Gastroesophageal sphincter (tissue), 4 donors: ENCODE data around the gene SLC25A12. TPM values are rescaled to one million over a fixed set of nuclear protein-coding genes. Genes with fewer than 3 reads are reported as not detected.
"Not testable (repeated sequence)": the region's sequence is repeated elsewhere in the genome, so short reads cannot be mapped to it uniquely, and the experiment has no call there.

Source experiments
- ATAC-seq: fragments of 150-250 bp; one replicate; pipeline ENCODE4 v1.9.1; 2016; ENCODE audit warnings: mild to moderate bottlenecking, moderate library complexity
- H3K27ac ChIP-seq, 4 donors: fragments of 200-600 bp; sonication (generic) in 3 of 4; 1 replicate in 3 of 4; 2 replicates in 1 of 4; pipeline ENCODE4 v1.5.1; 2016 to 2019
- H3K27me3 ChIP-seq: fragments of 200-600 bp; sonication (generic); one replicate; pipeline ENCODE4 v1.5.1; 2019
- H3K36me3 ChIP-seq, 2 donors: fragments of 200-600 bp; sonication (generic); one replicate each; pipeline ENCODE4 v1.5.1; 2019; ENCODE audit warnings: control low read depth in 1 of 2
- H3K4me1 ChIP-seq, 3 donors: fragments of 200-600 bp; sonication (generic); 1 replicate in 2 of 3; 2 replicates in 1 of 3; pipeline ENCODE4 v1.5.1; 2016 to 2019; ENCODE audit warnings: control low read depth in 2 of 3
- H3K4me3 ChIP-seq, 2 donors: fragments of 200-600 bp; sonication (generic); one replicate each; pipeline ENCODE4 v1.5.1; 2019; ENCODE audit warnings: mild to moderate bottlenecking in 1 of 2, moderate library complexity in 1 of 2
- H3K9me3 ChIP-seq, 3 donors: fragments of 200-600 bp; sonication (generic); one replicate each; pipeline ENCODE4 v1.5.1; 2017 to 2019; ENCODE audit warnings: control low read depth in 2 of 3
- EP300 ChIP-seq: sonication (generic); formaldehyde crosslinking; IDR thresholded peaks from one replicate; pipeline ENCODE4 v1.6.1; 2017; ENCODE audit warnings: antibody characterized with exemption, mild to moderate bottlenecking
- POLR2A ChIP-seq, 2 donors: fragments of 450-650 bp; IDR thresholded peaks; one replicate each; pipeline ENCODE4 v1.6.1; 2017; ENCODE audit warnings: antibody characterized with exemption in 2 of 2, mild to moderate bottlenecking in 2 of 2, moderate library complexity in 1 of 2
- POLR2AphosphoS5 ChIP-seq: sonication (generic); formaldehyde crosslinking; IDR thresholded peaks from one replicate; pipeline ENCODE4 v1.6.1; 2017; ENCODE audit warnings: antibody characterized with exemption
- WGBS, 2 donors: methylation state at CpG; one replicate each; pipeline ENCODE4 v1.1.5; 2018; ENCODE audit warnings: low coverage in 1 of 2; 5-methylcytosine and 5-hydroxymethylcytosine counted together
- total RNA-seq, 4 donors: library from RNA; depleted of rRNA; stranded (reverse); fragments of >200 nt; gene quantifications; one replicate each; pipeline ENCODE4 v1.1.0, GENCODE V29; 2016
- TF ChIP-seq, protein P1 (sequence below), 4 experiments: fragments of 200-600 bp in 2 of 4; fragments of 450-650 bp in 2 of 4; sonication (generic) in 1 of 4; IDR thresholded peaks; one replicate each; pipeline ENCODE4 v1.5.1; 2017 to 2019; ENCODE audit warnings: antibody characterized with exemption in 4 of 4, mild to moderate bottlenecking in 2 of 4, moderate library complexity in 2 of 4

SLC25A12 gene
- total RNA-seq, 4 donors from 2014 or later, result 54.9 to 82.7 (median 70.5) TPM

DNA sequence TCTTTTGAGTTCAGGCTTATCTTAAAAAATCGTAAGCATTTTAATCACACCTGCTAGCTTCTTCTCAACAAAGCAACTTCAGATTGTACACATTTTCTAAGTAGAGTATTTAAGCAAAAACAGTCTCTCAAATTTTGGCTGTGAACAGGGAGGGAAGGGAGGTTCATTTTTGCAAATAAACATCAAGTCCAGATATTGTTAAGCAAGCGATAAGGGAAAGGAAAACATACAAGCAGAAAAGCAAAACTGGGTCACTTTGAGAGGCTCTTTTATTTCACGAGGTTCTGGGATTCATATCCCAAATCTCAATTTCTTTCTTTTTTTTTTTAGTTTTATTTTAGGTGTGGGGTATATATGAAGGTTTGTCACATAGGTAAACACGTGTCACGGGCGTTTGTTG lies 79.9 kb downstream of the SLC25A12 start:
- H3K4me1 ChIP-seq, result peaks cover 0 to 14% (median 0%) of the 10 kb centered on the region in 3 donors
- peaks cover 0 to 47% of the 10 kb centered on the region in 2 donors for H3K36me3 ChIP-seq
- H3K27ac ChIP-seq, result no peak overlapping the region
- no peak for TF ChIP-seq POLR2A (IDR thresholded peaks at IDR 0.05)
- TF ChIP-seq EP300, result no peak
- TF ChIP-seq POLR2AphosphoS5, result no peak
- 72 to 73% methylated on average over 6 of the region's 6 CpGs for WGBS, 2 donors
- no peak for ATAC-seq
- no peaks in the 10 kb centered on the region for H3K27me3 ChIP-seq
- H3K9me3 ChIP-seq, result no peaks in the 10 kb centered on the region
- H3K4me3 ChIP-seq, result no peak overlapping the region

DNA sequence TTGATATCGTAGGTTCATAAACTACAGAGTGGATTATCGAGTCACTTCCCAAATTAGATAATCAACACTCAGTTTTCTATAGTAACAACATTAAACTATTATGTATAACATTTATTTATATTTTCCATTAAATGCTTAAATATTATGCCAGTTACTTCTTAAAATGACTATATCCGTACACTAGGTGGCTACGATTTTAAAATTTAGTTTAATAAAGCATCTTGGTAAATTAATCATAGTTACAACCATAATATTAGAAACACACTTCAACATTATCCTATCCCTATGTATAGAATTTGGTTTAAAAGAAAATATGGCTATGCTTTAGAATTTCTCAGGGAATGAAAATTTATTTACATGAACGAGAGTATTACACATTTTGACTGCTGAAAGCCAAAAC lies 80.3 kb downstream of the SLC25A12 start:
- peaks cover 0 to 52% of the 10 kb centered on the region in 2 donors for H3K36me3 ChIP-seq
- H3K9me3 ChIP-seq, result no peaks in the 10 kb centered on the region
- TF ChIP-seq EP300 (no peak), POLR2AphosphoS5 (no peak), POLR2A (IDR thresholded peaks at IDR 0.05) (no peak)
- TF ChIP-seq, protein P1, sequence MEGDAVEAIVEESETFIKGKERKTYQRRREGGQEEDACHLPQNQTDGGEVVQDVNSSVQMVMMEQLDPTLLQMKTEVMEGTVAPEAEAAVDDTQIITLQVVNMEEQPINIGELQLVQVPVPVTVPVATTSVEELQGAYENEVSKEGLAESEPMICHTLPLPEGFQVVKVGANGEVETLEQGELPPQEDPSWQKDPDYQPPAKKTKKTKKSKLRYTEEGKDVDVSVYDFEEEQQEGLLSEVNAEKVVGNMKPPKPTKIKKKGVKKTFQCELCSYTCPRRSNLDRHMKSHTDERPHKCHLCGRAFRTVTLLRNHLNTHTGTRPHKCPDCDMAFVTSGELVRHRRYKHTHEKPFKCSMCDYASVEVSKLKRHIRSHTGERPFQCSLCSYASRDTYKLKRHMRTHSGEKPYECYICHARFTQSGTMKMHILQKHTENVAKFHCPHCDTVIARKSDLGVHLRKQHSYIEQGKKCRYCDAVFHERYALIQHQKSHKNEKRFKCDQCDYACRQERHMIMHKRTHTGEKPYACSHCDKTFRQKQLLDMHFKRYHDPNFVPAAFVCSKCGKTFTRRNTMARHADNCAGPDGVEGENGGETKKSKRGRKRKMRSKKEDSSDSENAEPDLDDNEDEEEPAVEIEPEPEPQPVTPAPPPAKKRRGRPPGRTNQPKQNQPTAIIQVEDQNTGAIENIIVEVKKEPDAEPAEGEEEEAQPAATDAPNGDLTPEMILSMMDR (IDR thresholded peaks at IDR 0.05), result no peak
- WGBS, 2 donors, result 75 to 80% methylated on average over 5 of the region's 5 CpGs
- H3K4me1 ChIP-seq, result peaks cover 0 to 14% (median 0%) of the 10 kb centered on the region in 3 donors
- H3K27me3 ChIP-seq, result no peaks in the 10 kb centered on the region
- no peak for ATAC-seq
- no peak overlapping the region for H3K4me3 ChIP-seq
- no peak overlapping the region for H3K27ac ChIP-seq

DNA sequence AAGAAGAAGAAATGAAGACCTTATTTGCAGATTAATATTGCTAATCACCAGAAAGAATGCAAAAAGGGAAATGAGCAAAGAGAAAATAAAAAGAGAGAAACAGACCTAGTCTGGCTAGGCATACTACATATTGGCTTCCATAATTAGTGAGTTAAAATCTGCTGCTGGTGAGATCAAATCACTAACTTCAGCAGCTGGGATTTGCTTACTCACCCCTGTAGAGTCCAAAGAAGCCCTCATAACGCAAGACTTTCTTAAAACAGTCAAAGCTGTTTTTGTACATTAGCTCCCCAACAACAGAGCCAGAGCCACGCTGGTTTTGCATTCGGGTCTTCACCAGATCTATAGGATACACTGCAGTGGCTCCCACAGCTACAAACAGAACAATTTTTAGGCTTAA lies 80.9 kb downstream of the SLC25A12 start:
- no peak for TF ChIP-seq POLR2A (IDR thresholded peaks at IDR 0.05)
- TF ChIP-seq, protein P1 (IDR thresholded peaks at IDR 0.05), result no peak
- H3K9me3 ChIP-seq, result no peaks in the 10 kb centered on the region
- ATAC-seq, result no peak

DNA sequence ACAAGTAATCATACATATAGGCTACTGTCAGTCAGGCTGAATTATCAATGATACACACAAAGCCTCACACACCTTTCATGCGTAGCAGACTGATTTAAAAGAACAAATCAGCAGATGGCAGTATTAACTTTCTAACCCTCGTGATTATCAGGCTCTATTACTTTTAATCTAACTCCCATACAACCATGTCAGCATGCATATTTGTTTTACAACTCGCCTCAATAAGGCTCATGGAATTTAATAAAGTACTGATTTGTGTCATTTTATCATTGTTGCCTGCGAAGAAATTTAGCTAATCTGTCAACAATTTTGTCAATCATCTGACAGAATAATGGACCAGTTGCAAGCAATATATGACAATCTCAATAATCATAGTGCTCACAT lies 82.8 kb downstream of the SLC25A12 start:
- no peaks in the 10 kb centered on the region for H3K9me3 ChIP-seq
- no peak for TF ChIP-seq POLR2A (IDR thresholded peaks at IDR 0.05)
- TF ChIP-seq, protein P1 (IDR thresholded peaks at IDR 0.05), result peak in 3 of 4 experiments; percentile 18 to 53 (median 43)
- no peak for TF ChIP-seq POLR2AphosphoS5
- TF ChIP-seq EP300, result no peak
- peaks cover 0 to 64% of the 10 kb centered on the region in 2 donors for H3K36me3 ChIP-seq
- no peak overlapping the region for H3K4me3 ChIP-seq
- 24 to 37% methylated on average over 4 of the region's 4 CpGs for WGBS, 2 donors
- H3K4me1 ChIP-seq, result peaks cover 0 to 14% (median 0%) of the 10 kb centered on the region in 3 donors
- no peak overlapping the region for H3K27ac ChIP-seq
- no peaks in the 10 kb centered on the region for H3K27me3 ChIP-seq
- no peak for ATAC-seq

More for the DNA sequence above, 80.9 kb downstream of the SLC25A12 start:
- Histone ChIP-seq H3K4me3 (no peak overlapping the region), H3K27me3 (no peaks in the 10 kb centered on the region), H3K36me3 (peaks cover 0 to 57% of the 10 kb centered on the region in 2 donors), H3K4me1 (peaks cover 0 to 14% (median 0%) of the 10 kb centered on the region in 3 donors), H3K27ac (no peak overlapping the region)
- WGBS, 2 donors, result 79 to 86% methylated on average over 3 of the region's 3 CpGs

DNA sequence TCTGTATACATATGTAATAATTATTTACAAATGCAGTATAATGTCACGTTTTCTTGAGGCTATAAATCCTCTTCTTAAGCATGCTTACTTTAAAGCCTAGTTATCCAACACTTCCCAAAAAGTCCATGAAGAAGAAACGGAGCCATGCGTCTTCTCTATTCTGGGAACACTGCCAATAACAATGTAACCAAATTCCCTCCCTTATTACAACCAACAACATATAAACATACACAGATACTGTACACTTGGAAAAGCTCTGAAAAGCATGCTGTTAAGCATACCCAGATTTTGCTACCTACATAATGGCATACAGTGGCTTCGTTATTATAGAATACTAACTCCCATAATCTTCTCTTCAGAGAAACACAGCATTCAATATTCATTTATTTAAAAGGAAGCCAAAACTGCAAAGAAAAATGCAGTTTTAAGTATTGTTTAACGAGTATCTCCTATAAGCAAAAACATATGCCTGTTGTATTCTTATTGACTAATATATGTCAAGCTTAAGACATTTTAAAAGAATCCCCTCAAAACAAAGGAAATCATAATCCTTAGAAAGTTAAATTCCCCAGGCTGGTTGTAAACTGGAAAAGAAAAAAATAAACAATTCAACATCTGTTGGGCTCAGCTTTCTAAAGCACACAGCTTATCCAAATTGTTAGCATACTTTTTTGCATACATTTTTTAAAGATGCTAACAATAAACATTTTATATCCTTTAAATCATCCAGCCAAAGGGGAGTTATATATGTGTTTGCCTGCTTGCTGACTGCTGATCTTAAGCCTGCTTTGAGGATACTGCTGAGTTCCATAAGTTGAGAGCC lies 83.4 kb downstream of the SLC25A12 start:
- WGBS, 2 donors, result 32 to 46% methylated on average over 5 of the region's 5 CpGs
- TF ChIP-seq POLR2AphosphoS5 (no peak), EP300 (no peak), POLR2A (IDR thresholded peaks at IDR 0.05) (no peak)
- TF ChIP-seq, protein P1 (IDR thresholded peaks at IDR 0.05), result no peak
- Histone ChIP-seq H3K27me3 (no peaks in the 10 kb centered on the region), H3K4me3 (no peak overlapping the region), H3K4me1 (peaks cover 0 to 14% (median 0%) of the 10 kb centered on the region in 3 donors), H3K9me3 (no peaks in the 10 kb centered on the region), H3K27ac (no peak overlapping the region), H3K36me3 (peaks cover 0 to 70% of the 10 kb centered on the region in 2 donors)
- no peak for ATAC-seq

DNA sequence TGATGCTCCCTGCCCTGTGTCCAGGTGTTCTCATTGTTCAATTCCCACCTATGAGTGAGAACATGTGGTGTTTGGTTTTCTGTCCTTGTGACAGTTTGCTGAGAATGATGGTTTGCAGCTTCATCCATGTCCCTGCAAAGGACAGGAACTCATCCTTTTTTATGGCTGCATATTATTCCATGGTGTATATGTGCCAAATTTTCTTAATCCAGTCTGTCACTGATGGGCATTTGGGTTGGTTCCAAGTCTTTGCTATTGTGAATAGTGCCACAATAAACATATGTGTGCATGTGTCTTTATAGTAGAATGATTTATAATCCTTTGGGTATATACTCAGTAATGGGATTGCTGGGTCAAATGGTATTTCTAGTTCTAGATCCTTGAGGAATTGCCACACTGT lies 85.2 kb downstream of the SLC25A12 start:
- H3K9me3 ChIP-seq, H3K27me3 ChIP-seq, ATAC-seq, H3K4me3 ChIP-seq, H3K27ac ChIP-seq: not testable (repeated sequence)
- Histone ChIP-seq H3K4me1 (peaks cover 0 to 14% (median 0%) of the 10 kb centered on the region in 3 donors), H3K36me3 (peaks cover 0 to 70% of the 10 kb centered on the region in 2 donors)
